Activated CD8-positive, alpha-beta T cell treated with anti-CD3 and anti-CD28 coated beads for 36 hours (primary cell): ENCODE measurements around the gene ZNF789. TPM values are rescaled to one million over a fixed set of nuclear protein-coding genes. Genes with fewer than 3 reads are reported as not detected.

ENCODE experiments used
- ATAC-seq: fragments of 200-7000 bp; cut with Tn5 transposase; one replicate; pipeline ENCODE4 v1.10.0; 2021; ENCODE audit warnings: mild to moderate bottlenecking, moderate library complexity
- CTCF ChIA-PET: fragments of 350-600 bp; sonication (Branson Sonifier 250); formaldehyde crosslinking; loops from one replicate; lab custom pipeline; 2021; ENCODE audit warnings: antibody characterized with exemption; lab: Charles Lee
- POLR2A ChIA-PET: fragments of 350-600 bp; sonication (Branson Sonifier 250); formaldehyde crosslinking; loops from one replicate; lab custom pipeline; 2021; ENCODE audit warnings: antibody characterized with exemption; lab: Charles Lee
- DNase-seq: peaks from one replicate; pipeline ENCODE4 v3.0.0-alpha.2; 2020
- H3K27ac Mint-ChIP-seq: one replicate; pipeline ENCODE4 v1.8.0; 2021; ENCODE audit warnings: mild to moderate bottlenecking, mixed read lengths
- H3K27me3 Mint-ChIP-seq: one replicate; pipeline ENCODE4 v1.8.0; 2021; ENCODE audit warnings: mixed read lengths
- H3K36me3 Mint-ChIP-seq: one replicate; pipeline ENCODE4 v1.8.0; 2021; ENCODE audit warnings: low read depth, mixed read lengths
- H3K4me1 Mint-ChIP-seq: one replicate; pipeline ENCODE4 v1.8.0; 2021; ENCODE audit warnings: low read depth, mixed read lengths
- H3K4me3 Mint-ChIP-seq: one replicate; pipeline ENCODE4 v1.8.0; 2021; ENCODE audit warnings: mild to moderate bottlenecking, moderate library complexity, mixed read lengths
- H3K9me3 Mint-ChIP-seq: one replicate; pipeline ENCODE4 v1.8.0; 2021; ENCODE audit warnings: mixed read lengths
- intact Hi-C: fragments of 100-400 bp; cut with micrococcal nuclease; formaldehyde crosslinking; loops from one replicate; pipeline ENCODE4 v1.10.0; 2022
- total RNA-seq, 2 experiments: library from RNA; stranded (reverse); gene quantifications; one replicate each; pipeline ENCODE4 v1.2.3, GENCODE V29; 2021
- TF ChIP-seq, protein P1 (sequence below): fragments of 200-600 bp; IDR thresholded peaks from one replicate; pipeline ENCODE4 v1.8.0; 2022; ENCODE audit warnings: antibody characterized with exemption, mild to moderate bottlenecking

Gene ZNF789
- total RNA-seq, 2 experiments from 2014 or later: 18.8 to 19.1 TPM

GRCh38 chr7:99452541-99452940, 20.1 kb upstream of the ZNF789 start:
- no peak for DNase-seq
- intact Hi-C loops: no loop called here
- Mint-ChIP-seq H3K4me3 (no peak overlapping the region), H3K4me1 (peaks cover 3% of the 10 kb centered on the region), H3K27ac (no peak overlapping the region), H3K36me3 (peaks cover 35% of the 10 kb centered on the region), H3K27me3 (no peaks in the 10 kb centered on the region), H3K9me3 (no peaks in the 10 kb centered on the region)
- POLR2A ChIA-PET: no interaction called here
- ATAC-seq: no peak
- TF ChIP-seq, protein P1, sequence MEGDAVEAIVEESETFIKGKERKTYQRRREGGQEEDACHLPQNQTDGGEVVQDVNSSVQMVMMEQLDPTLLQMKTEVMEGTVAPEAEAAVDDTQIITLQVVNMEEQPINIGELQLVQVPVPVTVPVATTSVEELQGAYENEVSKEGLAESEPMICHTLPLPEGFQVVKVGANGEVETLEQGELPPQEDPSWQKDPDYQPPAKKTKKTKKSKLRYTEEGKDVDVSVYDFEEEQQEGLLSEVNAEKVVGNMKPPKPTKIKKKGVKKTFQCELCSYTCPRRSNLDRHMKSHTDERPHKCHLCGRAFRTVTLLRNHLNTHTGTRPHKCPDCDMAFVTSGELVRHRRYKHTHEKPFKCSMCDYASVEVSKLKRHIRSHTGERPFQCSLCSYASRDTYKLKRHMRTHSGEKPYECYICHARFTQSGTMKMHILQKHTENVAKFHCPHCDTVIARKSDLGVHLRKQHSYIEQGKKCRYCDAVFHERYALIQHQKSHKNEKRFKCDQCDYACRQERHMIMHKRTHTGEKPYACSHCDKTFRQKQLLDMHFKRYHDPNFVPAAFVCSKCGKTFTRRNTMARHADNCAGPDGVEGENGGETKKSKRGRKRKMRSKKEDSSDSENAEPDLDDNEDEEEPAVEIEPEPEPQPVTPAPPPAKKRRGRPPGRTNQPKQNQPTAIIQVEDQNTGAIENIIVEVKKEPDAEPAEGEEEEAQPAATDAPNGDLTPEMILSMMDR: no peak
- CTCF ChIA-PET: no interaction called here

DNA sequence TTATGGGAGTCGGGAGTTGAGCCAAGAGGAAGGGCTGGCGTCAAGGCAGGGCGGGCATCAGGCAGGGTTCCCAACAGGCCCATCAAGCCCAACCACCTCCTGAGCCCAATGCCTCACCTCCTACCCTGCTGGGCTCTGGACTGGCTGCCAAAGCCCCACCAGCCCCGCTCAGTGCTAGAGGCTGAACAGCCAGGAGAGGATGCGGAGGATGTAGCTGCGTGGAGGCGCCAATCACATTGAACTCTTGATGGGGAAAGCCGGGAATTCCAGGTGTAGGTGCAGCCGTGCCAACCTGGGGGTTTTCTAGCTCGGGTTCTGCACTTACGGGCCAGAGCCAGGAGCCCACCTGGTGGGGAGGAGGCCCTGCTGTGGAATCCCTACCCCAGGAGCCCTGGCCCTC, 19.6 kb upstream of the ZNF789 start:
- TF ChIP-seq, protein P1: no peak
- Mint-ChIP-seq H3K36me3 (peaks cover 36% of the 10 kb centered on the region), H3K4me3 (no peak overlapping the region), H3K27me3 (no peaks in the 10 kb centered on the region), H3K27ac (no peak overlapping the region), H3K4me1 (peaks cover 3% of the 10 kb centered on the region), H3K9me3 (no peaks in the 10 kb centered on the region)
- intact Hi-C loops: no loop called here
- ChIA-PET CTCF (no interaction called here), POLR2A (no interaction called here)
- no peak for ATAC-seq
- DNase-seq: no peak

DNA sequence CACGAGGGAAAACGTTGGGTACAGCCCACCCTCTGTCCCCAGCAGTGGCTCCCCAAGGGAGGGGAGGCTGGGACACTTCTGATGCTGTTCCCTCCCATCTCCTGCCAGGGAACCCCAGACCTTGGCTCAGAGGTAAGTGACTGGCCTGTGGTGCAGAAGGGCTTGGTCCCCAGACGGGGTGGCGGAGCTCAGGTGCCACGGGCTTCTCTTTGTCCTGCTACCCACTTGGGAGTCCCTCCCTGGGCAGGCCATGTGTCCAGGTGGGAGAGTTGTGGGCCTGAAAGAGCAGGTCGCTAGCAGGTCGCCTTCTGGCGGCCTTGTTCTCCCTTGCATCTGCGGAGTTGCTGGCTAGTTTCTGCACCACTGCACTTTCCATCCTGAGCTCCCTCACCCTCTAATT, 16.8 kb upstream of the ZNF789 start:
- ChIA-PET CTCF (interaction anchor here (1.1 kb wide), 1 partner anchor 125 kb away, joined by 3 read pairs; no protein-coding TSS in a partner anchor), POLR2A (interaction anchor here (0.7 to 1.8 kb wide), 3 partner anchors 10 to 16 kb away, joined by 3 to 8 read pairs (median 4); partner anchors contain the start of gene ATP5MF)
- Mint-ChIP-seq H3K9me3 (no peaks in the 10 kb centered on the region), H3K27me3 (no peaks in the 10 kb centered on the region), H3K4me1 (peaks cover 11% of the 10 kb centered on the region), H3K36me3 (peaks cover 35% of the 10 kb centered on the region), H3K4me3 (no peak overlapping the region), H3K27ac (no peak overlapping the region)
- TF ChIP-seq, protein P1: no peak
- ATAC-seq (no peak), DNase-seq (no peak)
- intact Hi-C loops: no loop called here

DNA sequence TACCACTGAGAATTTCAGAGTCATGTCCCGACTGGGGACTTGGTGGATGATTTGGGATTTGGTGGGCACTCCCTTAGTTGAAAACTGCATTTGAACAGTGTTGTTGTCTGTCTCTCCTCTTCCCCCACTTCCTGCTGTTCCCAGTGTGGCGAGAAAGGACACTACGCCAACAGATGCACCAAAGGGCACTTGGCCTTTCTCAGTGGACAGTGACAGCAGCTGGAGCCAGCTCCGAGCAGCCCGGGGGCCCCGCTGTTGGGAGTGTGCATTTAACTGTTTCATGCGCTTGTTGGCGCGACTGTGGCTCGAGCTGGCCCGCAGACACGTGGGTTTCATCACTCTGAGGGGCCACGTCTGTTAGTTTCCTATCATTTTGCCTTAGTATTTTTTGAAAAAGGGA, 16.4 kb upstream of the ZNF789 start:
- DNase-seq (no peak), ATAC-seq (no peak)
- Mint-ChIP-seq H3K36me3 (peaks cover 33% of the 10 kb centered on the region), H3K27ac (peak overlapping the region; percentile 51), H3K4me1 (peaks cover 13% of the 10 kb centered on the region), H3K9me3 (no peaks in the 10 kb centered on the region), H3K27me3 (no peaks in the 10 kb centered on the region), H3K4me3 (no peak overlapping the region)
- POLR2A ChIA-PET: interaction anchor here (1.8 kb wide), 2 partner anchors 10 to 12 kb away, joined by 4 to 8 read pairs; partner anchors contain the start of gene ATP5MF
- intact Hi-C loops: no loop called here
- CTCF ChIA-PET: interaction anchor here (1.1 kb wide), 1 partner anchor 124 kb away, joined by 3 read pairs; no protein-coding TSS in a partner anchor
- TF ChIP-seq, protein P1: no peak

DNA sequence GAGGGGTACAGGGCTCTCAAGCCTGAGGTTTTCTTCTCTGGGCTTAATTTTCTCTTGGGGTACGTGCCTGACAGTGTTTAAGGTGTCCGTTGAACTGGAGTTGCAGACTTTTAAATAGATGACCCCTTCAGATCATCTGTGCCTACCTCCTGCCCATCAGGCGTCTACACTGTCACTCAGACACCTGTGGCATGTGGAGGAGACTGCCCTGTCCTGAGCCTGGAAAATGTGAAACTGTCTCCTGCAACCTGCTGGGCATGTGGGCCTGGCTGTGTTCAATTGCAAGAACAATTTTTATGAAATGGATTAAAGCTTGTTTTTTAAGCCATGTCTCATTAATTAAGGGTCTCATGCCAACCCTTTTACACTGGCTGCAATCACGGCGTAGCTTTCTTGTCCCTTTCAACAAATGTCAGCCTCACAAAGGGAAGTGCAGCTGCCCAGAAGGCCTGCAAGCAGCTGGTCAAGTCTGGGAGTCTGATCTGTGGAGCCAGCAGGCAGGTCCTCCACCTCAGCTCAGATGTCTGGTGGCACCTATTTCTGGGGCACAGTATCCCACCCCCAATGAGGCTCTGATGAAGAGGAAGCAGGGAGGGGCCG, 15.5 kb upstream of the ZNF789 start:
- TF ChIP-seq, protein P1: no peak
- Mint-ChIP-seq H3K27me3 (no peaks in the 10 kb centered on the region), H3K4me1 (peaks cover 13% of the 10 kb centered on the region), H3K27ac (no peak overlapping the region), H3K36me3 (peaks cover 35% of the 10 kb centered on the region), H3K9me3 (no peaks in the 10 kb centered on the region), H3K4me3 (no peak overlapping the region)
- ATAC-seq: no peak
- no peak for DNase-seq
- ChIA-PET CTCF (no interaction called here), POLR2A (interaction anchor here (0.6 to 1.8 kb wide), 2 partner anchors 9 to 13 kb away, joined by 3 to 8 read pairs; no protein-coding TSS in a partner anchor)
- intact Hi-C loops: no loop called here
